HG02938 (cell line): ENCODE data around the gene EME2.
"Not testable (repeated sequence)": the region's sequence is repeated elsewhere in the genome, so short reads cannot be mapped to it uniquely, and the experiment has no call there.

Experiments used
- ATAC-seq: cut with Tn5 transposase; IDR thresholded peaks from one replicate; pipeline ENCODE4 v1.9.1; 2021; ENCODE audit warnings: mild to moderate bottlenecking, moderate library complexity; ENCODE audit not compliant: unreplicated experiment

The EME2 gene

DNA sequence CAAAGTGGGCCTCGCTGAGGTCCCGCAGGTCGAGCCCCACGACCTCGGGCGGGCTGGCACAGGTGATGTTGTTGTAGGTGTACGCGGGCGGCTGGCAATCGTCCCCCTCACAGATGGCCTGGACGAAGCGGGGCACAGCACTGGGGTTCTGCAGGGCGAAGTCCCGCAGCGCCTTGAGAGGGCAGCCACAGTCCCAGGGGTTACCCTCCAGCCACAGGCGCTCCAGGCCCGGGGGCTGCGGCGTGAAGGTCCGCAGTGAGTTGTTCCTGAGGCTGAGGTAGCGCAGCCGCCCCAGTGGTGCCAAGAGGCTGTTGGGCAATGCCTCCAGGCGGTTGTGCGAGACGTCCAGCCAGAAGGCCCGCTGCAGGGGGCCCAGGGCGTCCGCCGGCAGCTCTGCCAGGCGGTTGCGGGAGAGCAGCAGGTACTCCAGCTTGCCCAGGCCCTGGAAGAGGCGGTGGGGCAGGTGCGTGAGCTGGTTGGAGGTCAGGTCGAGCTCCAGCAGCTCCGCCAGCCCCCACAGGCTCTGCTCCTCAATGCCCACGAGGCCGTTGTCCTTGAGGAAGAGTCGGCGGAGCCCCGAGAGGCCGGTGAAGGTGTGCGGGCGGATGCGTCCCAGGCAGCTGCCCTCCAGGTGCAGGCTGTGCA is 18.1 kb downstream of the EME2 start:
- ATAC-seq = no peak

DNA sequence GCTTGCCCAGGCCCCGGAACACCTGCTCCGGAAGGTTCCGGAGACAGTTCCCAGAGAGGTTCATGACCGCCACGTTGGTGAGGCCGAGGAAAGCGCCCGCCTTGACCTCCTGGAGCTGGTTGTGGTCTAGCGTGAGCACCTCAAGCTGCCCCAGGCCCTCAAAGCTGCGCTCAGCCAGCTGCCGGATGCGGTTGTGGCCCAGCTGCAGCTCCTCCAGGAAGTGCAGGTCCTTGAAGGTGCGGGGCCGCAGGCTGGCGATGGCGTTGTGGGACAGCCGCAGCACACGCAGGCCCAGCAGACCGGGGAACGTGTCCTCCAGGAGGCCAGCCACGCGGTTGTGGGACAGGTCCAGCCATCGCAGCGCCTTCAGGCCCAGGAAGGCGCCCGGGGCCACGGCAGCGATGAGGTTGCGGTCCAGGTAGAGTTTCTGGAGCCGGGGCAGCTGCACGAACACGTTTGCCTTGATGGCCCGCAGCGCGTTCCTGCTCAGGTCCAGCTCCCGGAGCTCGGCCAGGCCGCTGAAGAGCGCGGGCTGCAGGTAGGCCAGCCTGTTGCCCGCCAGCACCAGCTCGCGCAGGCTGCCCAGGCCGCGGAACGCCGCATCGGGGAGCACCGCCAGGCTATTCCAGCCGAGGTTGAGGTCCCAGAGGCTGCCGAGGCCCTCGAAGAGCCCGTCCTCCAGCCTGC is 18.8 kb downstream of the EME2 start:
- ATAC-seq = no peak

DNA sequence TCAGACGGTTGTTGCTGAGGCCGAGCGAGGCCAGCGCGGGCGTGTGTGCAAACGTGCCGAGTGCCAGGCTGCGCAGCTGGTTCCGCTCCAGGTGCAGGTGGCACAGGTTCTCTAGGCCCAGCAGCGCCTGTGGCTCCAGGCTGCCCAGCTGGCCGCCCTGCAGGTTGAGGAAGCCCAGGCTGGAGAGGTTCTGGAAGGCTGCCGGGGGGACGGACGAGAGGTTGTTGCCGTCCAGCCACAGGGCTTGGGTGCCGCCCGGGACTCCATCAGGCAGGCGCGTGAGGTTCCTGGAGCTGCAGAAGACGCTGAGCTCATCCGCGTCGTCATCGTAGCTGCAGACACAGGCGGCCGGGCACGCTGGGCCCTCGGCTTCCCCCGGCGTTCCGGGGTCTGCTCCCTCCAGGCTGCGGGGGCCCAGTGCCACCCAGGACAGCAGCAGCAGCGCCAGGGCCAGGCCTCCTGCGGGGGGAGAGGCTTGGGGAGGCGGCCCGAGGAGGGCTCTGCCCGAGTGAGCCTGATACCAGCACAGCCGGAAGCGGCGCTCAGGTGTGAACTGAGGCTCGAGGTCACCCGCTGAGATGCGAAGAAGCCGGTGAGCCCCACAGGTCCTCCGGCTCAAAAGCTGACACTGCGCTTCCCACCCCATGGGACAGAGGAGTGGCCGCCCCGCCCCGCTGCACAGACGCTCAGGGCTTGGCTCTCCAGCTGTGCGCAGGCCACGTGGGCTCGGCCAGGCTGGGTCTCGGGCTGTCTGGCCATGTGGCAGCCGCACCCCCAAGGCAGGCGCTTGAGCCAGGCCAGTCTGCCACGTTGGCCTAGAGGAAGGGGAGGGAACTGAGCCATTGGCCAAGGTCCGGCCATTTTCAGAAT is 19.6 kb downstream of the EME2 start:
- ATAC-seq = no peak

DNA sequence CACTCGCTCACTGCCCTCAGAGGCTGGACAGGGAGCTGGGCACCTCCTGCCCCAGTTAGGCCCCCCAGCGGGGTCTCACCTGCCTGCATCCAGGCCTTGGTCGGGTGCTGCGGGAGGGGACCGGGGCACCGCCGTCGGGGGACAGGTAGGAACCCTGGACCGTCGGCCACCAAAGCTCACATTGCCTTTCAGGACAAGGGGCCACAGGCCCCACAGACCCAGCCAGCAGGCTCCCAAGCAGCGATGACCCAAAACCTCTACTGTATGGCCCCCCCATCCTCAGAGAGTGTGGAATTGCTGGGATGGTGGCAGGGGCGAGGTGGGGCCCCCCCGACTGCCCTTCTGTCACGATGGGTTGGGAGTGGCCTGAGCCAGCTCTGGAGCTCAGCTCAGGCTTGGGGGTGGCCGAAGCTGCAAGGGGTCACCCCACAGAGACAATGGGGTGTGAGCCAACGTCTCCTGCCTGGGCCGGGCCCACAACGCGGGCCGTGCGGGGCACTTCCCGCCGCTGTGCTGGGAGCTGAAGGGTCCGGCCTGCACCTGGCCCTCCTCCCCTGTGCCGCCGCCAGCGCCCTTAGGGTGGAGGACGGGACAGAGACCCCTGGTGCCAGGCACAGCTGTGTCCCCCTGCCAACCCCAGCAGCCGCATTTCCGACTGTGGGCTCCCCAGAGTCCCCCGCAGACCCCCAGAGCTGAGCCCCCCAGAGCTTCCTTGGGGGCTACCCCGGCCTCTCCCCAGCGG is 20.4 kb downstream of the EME2 start:
- no peak for ATAC-seq

DNA sequence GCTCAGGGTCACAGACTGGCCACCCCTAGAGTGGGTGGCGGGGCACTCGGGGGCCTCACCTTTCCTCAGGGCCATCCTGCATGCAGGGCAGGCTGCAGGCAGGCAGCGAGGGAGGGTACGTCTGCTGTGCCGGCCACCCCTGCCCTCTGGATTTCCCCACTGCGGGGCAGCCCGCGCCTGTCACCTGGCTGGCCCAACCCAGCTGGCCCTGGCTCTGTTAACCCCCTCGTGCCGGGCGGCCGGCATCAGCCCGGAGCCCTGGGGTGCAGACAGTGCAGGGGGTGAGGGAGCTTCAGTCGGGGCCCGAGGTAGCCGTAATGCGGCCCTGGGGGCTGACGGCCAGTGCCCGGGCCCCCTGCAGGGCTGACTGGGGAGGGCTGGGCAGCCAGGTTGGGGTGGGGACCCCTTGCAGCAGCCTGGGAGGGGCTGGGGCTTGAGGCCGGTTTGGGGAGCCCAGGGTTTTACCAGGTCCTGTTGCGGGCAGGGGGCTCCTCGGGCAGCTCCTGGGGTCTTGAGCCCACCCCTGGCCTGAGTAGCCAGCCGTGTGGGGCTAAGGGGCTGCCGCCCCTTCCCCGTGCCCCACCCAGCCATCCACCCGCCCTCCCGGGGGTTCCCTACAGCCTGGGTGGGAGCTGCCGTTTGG is 21.1 kb downstream of the EME2 start, which contains the start of gene IGFALS:
TSS of gene IGFALS (minus strand) at position 128 of the 643 bp plus-strand sequence. CDS start at position 75, 53 bp downstream.
- no peak for ATAC-seq

DNA sequence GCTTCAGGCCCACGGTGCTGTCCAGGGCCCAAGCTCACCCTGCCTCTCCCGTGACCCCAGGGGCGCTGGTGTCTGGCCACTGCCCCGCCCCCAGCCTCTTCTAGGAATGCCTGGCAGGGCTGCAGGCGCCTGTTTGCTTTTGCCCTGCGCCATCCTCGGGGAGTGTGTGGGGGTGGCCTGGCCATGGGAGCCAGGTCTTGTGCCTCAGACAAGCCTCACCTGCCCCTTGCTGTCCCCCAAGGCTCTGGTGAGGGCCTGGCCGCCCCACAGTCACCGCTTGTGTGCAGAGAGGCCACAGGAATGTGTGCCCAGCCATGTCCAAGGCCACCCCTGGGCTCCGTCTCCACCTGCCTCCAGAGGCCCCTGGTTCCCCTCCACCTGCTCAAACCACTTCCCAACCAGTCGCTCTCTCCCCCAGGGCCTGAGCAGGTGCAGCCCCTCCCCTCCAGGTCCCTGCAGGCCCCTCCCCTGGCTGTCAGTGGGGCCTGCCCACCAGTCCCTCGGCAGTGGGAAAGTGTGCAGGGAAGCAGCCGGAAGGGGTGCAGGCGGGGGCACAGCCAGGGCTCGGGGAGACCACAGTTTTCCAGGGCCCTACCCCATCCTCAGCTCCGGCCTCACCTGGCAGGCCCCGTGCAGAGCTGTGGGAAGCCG is 21.7 kb downstream of the EME2 start:
- ATAC-seq = no peak

DNA sequence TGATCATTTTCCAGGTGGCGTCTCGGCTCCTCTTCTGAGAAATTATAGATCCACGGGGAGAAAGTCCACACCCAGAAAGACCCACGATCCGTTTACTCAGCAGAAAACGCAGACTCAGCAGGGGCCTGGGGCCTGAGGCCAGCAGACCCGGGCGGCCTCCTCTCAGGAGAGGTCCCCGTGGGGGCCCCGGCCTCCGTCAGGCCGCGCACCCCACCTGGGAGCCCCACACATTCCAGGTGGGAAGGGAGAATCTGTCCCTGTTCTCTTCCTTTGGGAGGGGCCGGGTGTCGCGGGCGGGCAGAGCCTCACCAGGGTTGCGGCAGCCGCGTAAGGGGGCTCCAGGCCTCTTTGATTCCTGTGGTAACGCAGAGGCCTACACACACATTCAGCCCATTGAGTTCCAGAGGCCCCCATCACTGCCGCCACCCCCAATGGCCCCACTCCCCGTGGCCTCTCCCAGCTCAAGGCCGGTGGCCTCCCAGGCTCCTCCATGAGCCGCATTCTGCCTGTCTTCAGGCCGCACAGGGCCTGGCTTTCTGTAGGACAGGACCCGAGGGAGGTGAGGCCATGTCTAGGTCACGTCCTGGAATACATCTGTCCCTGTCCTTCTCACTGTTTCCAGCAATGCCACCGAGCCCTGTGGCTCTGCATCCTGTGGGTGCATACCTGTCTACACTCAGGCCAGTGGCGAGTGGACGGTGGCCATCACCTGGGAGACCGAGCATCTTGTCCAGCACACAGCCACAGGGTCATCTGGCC is 22.5 kb downstream of the EME2 start:
- ATAC-seq = no peak

DNA sequence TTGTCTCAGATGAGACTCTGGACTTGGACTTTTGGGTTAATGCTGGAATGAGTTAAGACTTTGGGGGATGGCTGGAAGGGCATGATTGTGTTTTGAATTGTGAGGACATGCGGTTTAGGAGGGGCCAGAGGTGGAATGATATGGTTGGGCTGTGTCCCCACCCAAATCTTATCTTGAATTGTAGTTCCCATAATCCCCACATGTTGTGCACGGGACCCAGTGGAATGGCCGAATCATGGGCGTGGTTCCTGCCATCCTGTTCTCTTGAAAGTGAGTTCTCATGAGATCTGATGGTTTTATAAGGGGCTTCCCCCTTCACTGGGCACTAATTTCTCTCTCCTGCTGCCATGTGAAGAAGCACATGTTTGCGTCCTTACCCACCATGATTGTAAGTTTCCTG is 26.7 kb downstream of the EME2 start:
- ATAC-seq = not testable (repeated sequence)

DNA sequence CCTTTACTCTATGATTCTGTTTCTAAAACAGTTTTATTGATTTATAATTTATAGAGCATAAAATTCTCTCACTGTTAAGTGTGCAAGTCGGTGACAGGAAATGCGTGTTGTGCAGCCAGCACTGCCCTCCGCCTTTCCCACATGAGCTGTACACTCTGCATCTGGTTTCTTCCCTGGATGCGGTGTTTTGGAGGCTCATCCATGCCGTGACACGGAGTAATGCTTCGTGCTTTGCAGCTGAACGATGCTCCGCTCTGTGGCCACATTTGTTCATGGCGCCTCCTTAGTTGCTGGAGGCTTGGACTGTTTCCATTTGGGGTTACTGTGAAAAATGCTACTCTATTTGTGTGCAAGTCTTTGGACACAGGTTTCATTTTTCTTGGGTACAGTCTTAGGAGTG is 28.1 kb downstream of the EME2 start:
- no peak for ATAC-seq

DNA sequence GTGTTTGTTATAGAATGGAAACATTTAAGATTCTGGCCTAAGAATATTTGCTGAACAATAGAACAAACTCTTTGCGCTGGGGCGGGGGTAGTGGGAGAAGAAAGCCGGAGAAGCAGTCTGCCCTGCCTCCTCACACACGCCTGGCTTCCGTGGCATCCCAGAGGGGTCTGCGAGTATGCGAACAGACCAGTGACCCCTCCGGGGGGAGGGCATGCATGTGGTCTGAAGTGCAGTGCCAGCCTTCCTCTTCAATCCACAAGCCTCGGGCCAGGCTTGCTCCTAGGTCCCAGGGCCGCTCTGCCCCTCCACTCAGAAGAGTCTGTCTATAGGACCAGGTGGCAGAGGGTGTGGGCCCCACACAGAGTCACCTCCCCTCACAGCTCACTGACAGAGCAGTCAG is 35.0 kb downstream of the EME2 start:
- ATAC-seq = no peak

DNA sequence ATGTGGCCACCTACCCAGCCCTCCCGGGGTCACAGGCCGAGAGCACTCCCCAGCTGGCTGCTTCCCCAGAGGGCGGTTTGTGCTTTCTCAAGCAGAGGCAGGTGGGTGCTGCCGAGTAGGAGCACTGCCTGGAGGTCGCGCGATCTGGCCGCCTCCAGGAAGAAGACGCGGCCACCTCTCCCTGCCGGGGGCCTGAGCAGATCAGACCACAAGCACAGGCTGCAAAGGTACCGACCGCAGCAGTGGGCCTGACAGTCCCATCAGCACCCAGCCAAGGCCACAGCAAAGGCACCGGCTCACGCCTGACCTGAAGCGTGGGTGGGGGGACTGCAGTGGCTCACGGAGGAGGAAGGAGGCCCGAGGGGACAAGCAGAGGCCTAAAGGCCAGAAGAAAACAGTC is 36.1 kb downstream of the EME2 start:
- no peak for ATAC-seq

DNA sequence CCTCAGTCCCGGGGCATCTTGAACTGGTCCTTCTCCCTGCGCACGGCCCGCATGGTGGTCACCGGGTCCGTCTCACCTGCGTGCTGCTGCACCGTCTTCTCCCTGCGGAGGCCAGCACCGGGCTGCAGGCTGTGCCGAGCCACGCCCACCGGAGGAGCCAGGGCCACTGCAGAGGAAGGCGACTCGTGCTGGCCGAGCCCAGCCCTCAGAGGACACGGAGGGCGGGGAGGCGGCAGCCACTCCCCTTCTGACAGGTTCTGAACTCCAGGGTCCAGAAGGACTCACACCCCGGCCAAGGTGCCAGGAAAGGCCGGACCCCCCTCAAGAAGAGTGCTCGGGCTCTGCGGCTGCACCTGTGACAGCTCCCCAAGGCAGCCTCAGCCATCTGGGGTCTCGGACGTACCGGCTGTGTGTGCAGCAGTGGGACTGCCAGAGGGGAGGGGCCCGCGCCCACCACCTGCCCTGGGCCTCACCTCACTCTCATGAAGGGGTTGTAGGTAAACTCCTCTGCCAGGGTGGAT is 36.7 kb downstream of the EME2 start:
- ATAC-seq = no peak

DNA sequence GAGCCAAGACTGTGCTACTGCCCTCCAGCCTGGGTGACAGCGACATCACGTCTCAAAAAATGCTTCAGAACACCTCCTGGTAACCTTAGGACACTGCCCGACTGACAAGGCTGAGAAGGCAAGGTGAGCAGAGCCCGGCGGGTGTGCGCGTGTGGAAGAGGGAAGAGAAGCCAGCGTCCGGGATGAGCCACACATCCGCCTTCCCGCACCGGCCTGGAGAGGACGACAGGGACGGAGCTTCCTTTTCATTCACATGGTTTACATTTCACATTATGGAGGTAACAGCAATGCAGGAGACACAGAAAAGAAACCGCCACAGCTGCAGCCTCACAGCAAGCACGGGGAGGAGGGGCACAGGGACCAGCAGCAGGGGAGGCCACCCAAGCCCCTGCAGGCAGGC is 37.5 kb downstream of the EME2 start:
- no peak for ATAC-seq

DNA sequence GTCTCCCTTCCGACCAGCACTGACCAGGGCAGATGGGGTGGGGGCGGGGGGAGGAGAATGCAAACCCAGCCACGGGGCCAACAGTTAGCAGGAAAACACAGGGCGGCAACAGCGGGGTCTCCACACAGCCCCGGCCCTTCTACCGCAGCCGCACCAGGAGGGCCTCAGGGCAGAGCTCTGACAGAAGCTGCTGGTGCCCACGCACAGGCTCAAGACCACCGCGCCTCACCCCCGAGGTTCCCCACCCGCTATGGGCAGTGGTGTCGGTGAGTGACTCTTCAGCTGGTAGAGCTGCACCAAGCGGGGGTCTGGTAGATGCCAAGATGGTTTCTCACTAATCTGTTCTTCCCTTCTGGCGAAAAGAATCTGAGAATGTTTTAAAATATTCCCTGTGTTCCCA is 37.9 kb downstream of the EME2 start:
- ATAC-seq = no peak

DNA sequence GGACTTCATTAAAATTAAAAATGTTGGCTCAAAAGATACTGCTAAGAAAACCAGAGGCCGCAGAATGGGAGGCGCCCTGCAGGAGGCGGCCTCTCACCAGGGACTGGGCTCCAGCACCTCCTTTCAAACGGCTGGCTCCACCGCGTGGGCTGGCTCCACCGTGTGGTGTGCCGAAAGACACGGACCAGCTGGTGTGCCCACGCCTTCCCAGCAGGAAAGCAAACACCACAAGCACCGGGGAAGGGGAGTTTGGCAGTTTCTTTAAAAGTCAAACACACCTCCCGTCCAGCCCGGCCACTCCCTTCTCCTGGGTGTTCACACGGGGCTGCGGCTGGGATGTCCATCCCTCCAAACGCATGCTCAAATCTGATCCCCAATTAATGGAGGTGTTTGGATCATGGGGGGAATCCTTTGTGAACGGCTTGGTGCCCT is 40.1 kb downstream of the EME2 start:
- no peak for ATAC-seq

DNA sequence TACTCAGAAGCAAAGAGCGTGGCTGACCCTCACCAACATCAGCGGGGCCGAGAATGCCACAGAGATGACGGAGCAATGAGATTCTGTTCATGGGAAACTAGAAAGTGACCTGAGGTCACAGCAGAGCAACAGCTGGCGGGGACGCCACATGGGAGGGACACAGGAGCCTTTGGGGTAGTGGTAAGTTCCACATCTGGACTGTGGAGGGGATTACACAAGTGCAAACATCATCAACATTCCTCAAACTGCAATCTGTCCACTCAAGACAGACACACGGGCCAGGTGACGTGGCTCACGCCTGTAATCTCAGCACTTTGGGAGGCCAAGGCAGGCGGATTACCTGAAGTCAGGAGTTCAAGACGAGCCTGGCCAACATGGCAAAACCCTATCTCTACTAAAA is 42.9 kb downstream of the EME2 start:
- ATAC-seq = no peak

DNA sequence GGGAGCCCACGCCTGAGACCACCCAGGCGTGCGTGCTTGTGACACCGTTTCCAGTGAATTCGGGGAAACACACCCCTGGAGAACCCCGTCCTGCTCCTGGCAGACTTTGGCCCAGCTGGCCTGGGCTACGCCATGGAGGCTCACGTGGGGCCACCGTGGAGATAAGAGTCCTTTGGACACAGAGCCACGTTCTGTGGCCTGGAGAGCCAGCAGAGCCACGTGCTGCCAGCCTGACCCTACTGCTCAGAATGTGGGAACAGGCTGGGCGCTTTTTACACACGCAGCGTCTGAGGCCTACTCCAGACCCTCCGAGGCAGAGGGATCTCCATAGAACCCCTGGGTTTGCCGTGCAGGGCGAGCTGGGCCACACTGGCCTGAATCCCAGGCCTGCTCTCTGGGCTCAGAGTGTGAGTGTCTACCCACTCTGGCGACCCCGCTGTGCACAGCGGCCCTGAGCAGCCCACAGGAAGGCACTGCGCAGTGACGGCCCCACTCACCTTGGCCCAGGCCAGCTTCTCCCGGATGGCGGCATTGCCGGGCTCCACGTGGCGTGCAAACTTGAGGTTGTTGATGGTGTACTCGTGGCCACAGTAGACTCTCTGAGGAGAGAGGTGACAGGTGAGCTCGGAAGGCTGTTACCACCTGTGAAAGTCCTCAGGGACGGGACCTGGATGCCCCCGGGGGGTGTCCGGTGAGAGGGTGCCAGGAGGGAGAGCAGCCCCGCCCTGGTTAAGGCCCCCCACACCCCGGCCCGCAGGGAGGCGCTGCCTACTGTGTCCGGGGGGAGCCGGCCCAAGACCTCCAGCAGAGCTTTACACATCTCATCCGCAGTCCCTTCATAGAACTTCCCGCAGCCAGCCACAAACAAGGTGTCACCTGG is 44.0 kb downstream of the EME2 start:
- no peak for ATAC-seq

DNA sequence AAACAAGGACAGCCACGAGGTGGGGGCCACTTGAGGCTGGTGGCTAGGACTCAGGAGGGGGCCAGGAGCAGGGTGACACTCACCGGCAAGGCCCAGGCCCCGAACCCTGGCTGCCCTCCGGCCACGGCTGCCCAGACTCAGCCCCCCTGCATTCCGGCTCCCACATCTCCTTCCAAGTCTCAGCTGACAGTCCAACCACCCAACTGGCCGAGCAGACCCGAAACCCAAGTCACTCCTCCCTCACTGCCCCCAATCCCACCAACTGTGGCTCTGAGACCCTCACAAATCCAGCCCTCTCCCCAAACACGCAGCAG is 44.6 kb downstream of the EME2 start:
- no peak for ATAC-seq
